GM12878 (cell line): ENCODE results near the gene ALOXE3.

Source experiments
- CTCF ChIP-seq, 3 experiments: IDR thresholded peaks in 2 of 3; conservative IDR thresholded peaks in 1 of 3; 2 replicates each; pipeline ENCODE4 v1.5.1; 2011; ENCODE audit warnings: low read depth in 3 of 3, low read length in 3 of 3, mild to moderate bottlenecking in 3 of 3, control low read depth in 2 of 3, moderate library complexity in 2 of 3, inconsistent platforms in 1 of 3, mixed read lengths in 1 of 3; ENCODE audit not compliant: control insufficient read depth in 2 of 3, insufficient read depth in 1 of 3; ENCODE audit errors: extremely low read depth in 1 of 3
- EP300 ChIP-seq, 2 experiments: fragments of 150-350 bp in 1 of 2; IDR thresholded peaks; 2 replicates each; pipeline ENCODE4 v1.6.1; 2011 to 2012; ENCODE audit warnings: low read depth in 2 of 2, low read length in 2 of 2, borderline replicate concordance in 1 of 2, improper control_type of control experiment in 1 of 2, inconsistent platforms in 1 of 2; ENCODE audit not compliant: control insufficient read depth in 1 of 2
- SMAD1 ChIP-seq: fragments of 450-650 bp; IDR thresholded peaks from 2 replicates; pipeline ENCODE4 v1.6.1; 2018; ENCODE audit warnings: mild to moderate bottlenecking, low read depth; ENCODE audit not compliant: partially characterized antibody
- TBL1XR1 ChIP-seq: IDR thresholded peaks from 2 replicates; pipeline ENCODE4 v1.6.1; 2012; ENCODE audit warnings: low read depth, low read length, improper control_type of control experiment
- ZNF592 ChIP-seq: fragments of 450-650 bp; IDR thresholded peaks from 2 replicates; pipeline ENCODE4 v1.6.1; 2017; ENCODE audit warnings: mild to moderate bottlenecking, moderate library complexity
- TF ChIP-seq, protein P1 (sequence below): fragments of 450-650 bp; conservative IDR thresholded peaks from 2 replicates; pipeline ENCODE4 v1.6.1; 2017; ENCODE audit warnings: mild to moderate bottlenecking, moderate library complexity
- TF ChIP-seq, protein P2 (sequence below): fragments of 450-650 bp; IDR thresholded peaks from 2 replicates; pipeline ENCODE4 v1.6.1; 2016; ENCODE audit warnings: mild to moderate bottlenecking

DNA sequence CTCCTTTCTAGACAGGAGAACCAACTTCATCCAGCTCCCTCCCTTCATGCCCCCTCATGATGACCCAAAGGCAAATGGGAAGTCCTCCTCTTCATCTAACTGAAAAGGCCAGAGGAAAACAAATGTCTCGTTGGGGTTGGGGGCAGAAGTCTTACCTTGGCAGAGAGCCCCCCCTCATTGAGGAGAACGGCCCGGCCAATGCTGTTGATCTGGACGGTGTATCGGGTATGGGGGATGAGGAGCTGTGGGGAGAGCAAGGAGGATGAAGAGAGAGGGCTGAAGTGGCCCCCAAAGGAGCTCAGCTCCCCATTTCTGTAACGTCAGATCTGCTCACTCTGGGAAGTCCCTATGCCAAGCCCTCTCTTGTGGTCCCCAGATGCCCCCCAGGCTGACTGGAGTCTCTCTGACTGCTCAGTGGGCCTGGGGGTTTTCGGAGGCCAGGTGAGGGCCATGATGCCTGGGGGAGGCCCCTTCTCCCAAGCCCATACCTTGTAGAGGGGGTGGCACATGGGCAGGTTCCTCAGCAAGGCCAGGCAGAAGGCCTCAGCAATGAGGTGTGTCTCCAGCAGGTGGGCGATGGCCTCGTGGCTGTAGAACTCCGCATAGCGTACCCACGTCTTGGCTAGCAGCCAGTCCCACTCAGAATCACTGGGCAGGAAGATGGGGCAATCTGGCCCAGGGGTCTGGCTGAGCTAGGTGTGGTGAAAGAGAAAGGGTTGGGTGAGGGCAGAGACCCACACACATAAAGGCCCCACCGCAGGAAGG is 41.6 kb downstream of the ALOXE3 start:
- TF ChIP-seq, protein P1, sequence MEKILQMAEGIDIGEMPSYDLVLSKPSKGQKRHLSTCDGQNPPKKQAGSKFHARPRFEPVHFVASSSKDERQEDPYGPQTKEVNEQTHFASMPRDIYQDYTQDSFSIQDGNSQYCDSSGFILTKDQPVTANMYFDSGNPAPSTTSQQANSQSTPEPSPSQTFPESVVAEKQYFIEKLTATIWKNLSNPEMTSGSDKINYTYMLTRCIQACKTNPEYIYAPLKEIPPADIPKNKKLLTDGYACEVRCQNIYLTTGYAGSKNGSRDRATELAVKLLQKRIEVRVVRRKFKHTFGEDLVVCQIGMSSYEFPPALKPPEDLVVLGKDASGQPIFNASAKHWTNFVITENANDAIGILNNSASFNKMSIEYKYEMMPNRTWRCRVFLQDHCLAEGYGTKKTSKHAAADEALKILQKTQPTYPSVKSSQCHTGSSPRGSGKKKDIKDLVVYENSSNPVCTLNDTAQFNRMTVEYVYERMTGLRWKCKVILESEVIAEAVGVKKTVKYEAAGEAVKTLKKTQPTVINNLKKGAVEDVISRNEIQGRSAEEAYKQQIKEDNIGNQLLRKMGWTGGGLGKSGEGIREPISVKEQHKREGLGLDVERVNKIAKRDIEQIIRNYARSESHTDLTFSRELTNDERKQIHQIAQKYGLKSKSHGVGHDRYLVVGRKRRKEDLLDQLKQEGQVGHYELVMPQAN, result no peak
- TF ChIP-seq ZNF592 (no peak), TBL1XR1 (no peak), CTCF (IDR thresholded peaks at IDR 0.05 in 2 of 3, conservative IDR thresholded peaks at IDR 0.05 in 1 of 3; ENCODE audit: control insufficient read depth in 2 of 3, extremely low read depth in 1 of 3, insufficient read depth in 1 of 3, low read depth in 3 of 3, low read length in 3 of 3) (no peak), EP300 (IDR thresholded peaks at IDR 0.05; ENCODE audit: borderline replicate concordance in 1 of 2, control insufficient read depth in 1 of 2, low read depth in 2 of 2, low read length in 2 of 2) (no peak), SMAD1 (no peak)
- TF ChIP-seq, protein P2, sequence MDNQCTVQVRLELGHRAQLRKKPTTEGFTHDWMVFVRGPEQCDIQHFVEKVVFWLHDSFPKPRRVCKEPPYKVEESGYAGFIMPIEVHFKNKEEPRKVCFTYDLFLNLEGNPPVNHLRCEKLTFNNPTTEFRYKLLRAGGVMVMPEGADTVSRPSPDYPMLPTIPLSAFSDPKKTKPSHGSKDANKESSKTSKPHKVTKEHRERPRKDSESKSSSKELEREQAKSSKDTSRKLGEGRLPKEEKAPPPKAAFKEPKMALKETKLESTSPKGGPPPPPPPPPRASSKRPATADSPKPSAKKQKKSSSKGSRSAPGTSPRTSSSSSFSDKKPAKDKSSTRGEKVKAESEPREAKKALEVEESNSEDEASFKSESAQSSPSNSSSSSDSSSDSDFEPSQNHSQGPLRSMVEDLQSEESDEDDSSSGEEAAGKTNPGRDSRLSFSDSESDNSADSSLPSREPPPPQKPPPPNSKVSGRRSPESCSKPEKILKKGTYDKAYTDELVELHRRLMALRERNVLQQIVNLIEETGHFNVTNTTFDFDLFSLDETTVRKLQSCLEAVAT, result no peak
